CD4-positive, alpha-beta T cell treated with Interleukin-6 at 100 ng/mL for 8 hours (primary cell): ENCODE results near the gene RC3H1.
"Not testable (repeated sequence)": the region's sequence is repeated elsewhere in the genome, so short reads cannot be mapped to it uniquely, and the experiment has no call there.

ENCODE experiments used
- DNase-seq: peaks from one replicate; pipeline ENCODE4 v3.0.0-alpha.2; 2020; ENCODE audit warnings: mixed read lengths, low spot score

Gene RC3H1

DNA sequence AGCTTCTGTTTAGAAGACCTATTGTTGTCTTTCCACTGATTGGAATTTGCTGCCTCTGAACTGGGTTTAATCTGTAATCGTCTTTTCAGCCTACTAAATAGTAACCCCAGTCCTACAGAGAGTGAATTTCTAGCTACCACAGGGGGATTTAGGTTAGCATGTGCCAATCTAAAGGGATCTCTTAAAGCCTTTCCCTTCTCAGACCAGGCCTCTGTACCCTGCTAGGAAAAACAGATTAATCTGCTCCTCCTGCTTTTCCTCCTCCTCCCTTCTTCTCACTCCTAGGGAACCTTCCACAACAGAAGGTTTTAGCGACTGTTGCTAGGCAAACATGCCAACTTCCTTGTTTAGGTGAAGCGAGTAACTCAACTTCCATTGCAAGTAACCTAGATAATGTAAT lies 1.3 kb upstream of the RC3H1 start:
- no peak for DNase-seq

DNA sequence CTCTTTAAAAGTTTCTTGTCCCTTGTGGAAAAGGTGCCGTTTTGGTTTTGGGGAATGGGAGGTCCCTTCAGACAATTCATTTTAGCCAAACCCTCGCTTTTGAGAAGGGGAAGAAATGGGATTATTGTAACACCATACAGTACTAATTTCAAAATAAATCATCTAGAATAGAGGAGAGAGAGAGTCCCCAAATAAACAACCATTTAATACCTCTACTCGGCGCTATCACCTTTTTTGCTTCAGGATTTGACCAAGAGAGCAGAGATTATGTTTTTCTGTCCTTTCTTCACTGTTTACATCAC lies 770 bp upstream of the RC3H1 start:
- no peak for DNase-seq

DNA sequence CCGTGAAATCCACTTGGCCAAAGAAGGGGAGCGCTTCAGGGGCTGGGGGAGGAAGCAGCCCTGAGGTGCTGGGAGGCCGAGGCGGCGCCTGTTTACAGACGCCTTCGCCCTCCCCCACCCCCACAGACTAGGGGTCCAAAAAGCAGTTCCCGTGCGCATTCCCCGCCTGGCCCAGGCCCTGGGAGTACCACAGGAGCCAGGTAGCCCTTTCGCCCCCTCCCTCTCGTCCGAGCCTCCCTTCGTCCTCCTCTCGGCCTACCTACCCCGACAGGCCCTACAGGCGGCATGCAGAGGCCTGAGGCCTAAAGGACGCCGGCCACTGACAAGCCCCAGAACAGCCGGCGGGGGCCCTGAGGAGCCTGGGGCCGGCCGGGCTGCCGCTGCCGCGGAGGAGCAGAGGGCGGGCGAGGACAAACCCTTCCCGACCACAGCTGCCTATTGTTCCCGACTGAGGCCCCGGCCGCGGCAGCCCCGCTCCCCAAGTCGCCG lies 522 bp downstream of the RC3H1 start:
- no peak for DNase-seq

DNA sequence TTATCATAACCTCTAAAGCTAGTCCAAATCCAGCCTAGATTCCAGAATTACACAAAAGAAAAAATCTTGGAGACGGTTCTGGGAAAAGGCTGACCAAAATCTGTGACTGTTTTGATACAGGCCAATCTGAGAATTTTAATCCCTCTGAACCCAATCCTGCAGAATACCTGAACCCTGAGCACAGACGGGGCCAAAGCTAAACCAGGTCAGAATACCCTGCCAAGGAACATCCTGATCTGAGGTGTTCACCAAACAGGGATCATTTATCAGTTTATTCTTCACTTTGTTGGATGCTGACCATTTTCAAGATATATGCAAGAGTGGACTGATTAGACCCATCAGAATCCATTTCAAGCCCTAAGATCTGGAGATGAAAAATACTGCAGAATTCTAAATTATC lies 3.6 kb downstream of the RC3H1 start:
- DNase-seq = no peak

DNA sequence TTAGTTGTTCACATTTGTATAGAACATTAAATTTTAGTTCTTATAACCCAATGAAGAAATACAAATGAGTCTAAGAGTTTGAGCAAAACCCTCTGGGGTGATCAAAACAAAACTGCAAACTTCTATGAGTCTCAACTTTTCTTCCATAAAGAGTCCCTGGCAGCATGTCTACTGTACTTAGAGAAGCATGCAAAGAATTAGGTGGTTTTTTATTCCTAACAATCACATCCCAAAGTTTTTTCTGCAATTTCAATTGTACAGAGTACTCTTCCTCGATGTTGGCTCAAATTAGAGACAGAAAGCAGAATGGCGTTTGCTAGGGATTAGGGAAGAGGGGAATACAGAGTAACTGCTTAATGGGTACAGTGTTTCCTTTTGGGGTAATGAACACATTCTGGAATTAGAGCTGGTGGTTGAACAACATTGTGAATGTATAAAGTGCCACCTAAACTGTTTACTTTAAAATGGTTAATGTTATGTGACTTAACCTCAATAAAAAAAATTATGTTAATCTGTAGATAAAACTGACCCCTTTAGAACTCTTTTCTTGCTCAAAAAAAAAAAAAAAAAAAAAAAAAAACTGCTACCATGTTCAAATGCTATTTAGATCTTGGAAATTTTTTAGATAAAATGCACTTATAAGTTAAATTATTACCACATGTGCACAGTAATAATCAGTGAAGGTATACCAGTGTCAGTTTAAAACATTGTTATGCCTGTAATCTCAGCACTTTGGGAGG lies 4.8 kb downstream of the RC3H1 start:
- no peak for DNase-seq

DNA sequence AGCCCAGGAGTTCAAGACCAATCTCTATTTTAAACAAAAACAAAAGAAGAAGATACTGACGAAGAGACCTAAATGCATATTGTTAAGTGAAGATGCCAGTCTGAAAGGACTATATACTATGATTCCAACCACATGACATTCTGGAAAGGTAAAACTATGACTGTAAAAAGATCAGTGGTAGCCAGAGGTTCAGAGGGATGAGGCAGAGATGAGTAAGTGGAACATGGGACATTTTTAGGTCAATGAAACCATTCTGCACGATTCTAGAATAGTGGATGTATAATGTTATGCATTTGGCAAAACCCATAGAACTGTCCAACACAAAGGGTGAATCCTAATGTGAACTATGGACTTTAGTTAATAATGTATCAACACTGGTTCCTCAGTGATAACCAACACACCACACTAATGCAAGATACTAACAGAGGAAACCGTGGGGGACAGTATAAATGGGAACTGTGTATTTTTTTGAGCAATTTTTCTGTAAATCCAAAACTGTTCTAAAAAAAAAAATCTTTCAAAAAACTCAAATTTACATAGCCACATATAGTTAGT lies 8.2 kb downstream of the RC3H1 start:
- DNase-seq = no peak

DNA sequence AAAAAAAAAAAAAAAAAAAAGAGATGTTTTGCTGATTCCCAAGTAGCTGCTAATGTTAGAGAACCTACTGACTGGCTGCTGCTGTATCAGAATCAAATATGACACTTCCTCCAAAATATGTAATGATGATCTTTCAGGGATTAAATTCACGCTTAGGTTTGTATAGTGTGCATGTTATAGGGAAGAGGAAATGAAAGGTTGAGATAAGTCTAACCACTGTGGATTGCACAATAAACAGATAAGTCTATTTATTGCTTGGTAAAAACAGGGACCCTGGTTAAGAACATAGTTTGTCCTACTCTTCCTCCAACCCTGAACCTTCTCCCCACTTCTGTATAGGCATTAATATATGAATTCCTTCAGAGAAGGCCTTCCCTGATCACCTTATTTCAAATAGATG lies 13.2 kb downstream of the RC3H1 start:
- DNase-seq = no peak

DNA sequence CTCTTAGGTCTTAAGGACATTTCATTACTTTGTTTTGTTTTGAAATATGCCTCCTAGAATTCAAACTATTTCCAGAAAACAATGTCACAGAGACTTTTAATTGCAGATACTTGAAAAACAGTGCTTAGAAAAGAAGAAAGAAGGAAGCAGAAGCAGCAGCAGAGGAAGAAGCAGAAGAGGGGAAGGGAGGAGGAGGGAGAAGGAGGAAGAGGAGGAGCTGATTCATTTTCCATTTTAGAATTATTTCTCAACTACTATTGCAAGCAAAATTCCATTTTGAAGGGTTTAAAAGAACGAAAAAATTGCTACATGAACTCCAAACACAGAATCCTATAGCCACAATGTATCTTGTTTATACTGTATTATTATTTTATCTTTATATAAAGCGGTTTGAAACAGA lies 13.9 kb downstream of the RC3H1 start:
- no peak for DNase-seq

DNA sequence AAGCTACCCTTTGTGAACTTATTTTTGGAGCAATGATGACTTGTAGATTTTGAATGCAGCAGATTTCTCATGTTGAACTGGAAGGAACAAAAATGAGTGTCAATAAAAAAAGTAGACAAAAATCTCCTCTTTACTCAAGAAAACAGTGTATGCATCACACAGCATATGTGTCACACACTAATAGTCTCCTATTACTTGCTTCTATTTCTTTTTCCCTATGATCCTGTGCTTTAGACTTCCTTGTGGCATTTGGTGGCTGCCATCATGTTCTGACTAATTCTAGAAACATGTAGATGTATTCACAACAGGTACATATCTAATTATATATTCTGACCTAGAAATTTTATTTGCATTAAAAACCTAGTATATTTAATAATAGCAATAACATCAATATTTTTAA lies 14.3 kb downstream of the RC3H1 start:
- DNase-seq = no peak

DNA sequence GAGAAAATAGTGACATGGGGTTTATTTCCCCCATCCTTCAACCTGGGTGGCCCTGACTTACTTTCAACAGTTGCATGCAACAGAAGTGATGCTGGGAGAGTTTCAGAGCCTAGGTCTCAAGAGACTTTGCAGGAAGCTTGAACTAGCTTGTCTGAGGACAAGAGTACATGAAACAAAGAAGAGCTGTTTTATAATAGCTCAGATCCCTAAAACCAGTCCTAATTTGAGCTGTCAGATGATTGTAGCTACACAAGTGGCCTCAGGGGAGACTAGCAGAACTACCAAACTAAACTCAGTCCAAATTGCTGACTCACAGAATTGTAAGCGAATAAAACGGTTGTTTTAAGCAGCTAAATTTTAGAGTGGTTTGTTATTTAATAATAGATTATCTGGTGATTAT lies 17.1 kb downstream of the RC3H1 start:
- DNase-seq = no peak

DNA sequence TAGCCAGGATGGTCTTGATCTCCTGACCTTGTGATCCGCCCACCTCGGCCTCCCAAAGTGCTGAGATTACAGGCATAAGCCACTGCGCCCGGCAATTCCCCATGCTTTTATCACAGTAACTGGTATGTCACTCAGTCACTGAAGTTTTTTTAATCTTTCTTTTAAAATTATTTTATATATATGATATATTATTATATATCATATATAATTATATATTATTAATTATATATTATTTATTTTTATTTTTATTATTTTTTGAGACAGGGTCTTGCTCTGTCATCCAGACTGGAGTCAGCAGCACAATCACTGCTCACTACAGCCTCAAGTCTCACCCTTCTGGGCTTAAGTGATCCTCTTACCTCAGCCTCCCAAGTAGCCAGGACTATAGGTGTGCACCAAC lies 18.3 kb downstream of the RC3H1 start:
- DNase-seq = no peak

DNA sequence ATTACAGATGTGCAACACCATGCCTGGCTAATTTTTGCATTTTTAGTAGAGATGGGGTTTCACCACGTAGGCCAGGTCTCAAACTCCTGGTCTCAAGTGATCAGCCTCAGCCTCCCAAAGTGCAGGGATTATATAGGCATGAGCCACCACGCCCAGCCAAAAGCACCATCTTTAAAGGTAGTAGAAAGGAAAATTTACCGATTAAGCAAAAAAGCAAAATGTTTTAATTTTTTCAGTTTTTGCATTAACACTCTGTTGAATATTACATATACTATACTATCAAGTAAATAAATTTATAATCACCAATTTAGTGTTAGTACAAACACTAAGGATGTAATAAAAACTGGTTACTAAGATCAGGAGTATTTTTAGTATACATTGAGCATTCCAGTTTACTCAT lies 20.6 kb downstream of the RC3H1 start:
- DNase-seq = no peak

DNA sequence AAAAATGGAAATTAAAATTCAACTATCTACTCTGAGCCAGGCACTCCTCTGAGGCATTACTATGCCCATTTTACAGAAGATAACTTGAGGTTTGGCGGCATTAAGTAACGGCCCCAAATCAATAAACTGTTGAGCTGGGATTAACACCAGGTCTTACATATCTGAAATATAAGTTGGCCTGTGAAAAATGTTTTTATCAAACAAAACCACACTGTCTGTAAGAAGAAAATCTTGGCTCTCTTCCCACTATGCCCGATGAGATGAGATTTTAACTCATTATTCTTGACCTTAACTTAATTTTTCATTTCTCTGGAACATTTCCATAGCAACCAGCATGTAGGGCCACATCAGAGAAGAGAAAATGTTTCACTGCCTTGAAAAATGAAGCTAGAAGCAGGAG lies 21.8 kb downstream of the RC3H1 start:
- no peak for DNase-seq

DNA sequence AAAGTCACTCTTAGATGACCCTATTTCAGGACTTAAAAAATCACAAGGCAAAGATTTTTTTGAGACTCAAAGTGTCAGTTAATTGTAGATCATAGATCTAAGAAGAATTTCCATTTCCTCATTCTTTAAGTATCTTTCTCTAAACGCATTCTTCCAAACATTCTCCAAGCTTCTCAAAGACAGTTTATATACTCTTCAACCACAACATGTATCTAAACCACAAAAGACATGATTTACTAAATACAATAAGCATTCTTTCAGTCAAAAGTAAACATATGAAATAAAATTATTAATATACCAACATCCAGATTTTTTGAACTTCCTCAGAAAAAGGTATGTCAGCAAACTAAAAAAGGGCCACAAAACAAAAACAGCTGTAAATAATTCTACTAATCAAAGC lies 24.4 kb downstream of the RC3H1 start:
- no peak for DNase-seq

DNA sequence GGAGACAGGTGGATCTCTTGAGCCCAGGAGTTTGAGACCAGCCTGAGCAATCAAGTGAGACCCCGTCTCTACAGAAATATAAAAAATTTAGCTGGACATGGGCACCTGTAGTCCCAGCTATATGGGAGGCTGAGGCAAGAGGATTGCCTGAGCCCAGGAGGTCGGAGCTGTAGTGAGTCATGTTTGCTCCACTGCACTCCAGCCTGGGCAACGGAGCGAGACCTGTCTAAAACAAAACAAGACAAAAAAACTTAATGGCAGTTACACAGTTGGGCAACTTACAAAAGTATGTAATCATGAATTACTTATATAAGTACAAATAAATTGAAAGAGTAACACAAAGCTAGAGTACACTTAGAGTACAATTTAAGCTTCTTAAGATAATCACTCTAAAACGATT lies 25.2 kb downstream of the RC3H1 start:
- DNase-seq = no peak

DNA sequence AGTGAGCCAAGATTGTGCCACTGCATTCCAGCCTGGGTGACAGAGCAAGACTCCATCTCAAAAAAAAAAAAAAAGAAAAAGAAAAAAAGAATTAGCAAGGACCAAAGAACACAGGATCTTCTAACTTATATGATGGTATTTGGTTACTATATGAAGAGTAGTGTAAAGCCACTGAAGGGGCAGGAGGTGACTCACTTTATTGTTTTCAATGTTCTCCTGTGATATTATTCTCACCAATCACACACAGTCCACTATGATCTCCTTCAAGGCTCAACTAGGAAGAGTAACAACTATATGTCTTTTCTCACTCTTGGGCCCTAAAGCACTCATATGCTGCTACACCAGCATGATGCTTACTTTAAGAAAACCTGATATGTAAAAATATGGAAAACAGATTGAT lies 26.7 kb downstream of the RC3H1 start:
- no peak for DNase-seq

DNA sequence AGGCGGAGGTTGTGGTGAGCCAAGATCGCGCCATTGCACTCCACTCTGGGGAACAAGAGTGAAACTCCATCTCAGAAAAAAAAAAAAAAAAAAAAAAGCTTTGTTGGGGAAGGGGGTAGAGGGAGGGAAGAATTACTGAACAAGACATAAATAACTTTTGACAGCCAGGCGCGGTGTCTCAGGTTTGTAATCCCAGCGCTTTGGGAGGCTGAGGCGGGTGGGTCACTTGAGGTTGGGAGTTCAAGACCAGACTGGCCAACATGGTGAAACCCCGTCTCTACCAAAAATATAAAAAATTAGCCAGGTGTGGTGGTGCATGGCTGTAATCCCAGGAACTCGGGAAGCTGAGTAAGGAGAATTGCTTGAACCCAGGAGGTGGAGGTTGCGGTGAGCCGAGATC lies 28.2 kb downstream of the RC3H1 start:
- DNase-seq = not testable (repeated sequence)

DNA sequence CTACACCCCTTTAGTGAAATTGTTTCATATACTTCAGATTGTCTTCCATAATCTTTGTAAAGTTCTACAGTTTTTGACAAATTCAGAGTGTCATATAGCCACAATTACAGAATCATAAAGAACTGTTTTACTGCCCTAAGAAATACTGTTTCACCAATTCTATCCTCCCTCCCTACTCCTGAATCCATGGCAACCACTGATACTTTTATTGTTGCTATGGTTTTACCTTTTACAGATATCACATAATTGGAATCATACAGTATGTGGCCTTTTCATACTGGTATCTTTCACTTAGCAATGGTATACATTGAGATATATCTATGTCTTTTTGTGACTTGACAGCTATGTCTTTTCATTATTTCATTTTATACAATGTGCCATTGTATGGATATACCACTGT lies 34.1 kb downstream of the RC3H1 start:
- DNase-seq = no peak

DNA sequence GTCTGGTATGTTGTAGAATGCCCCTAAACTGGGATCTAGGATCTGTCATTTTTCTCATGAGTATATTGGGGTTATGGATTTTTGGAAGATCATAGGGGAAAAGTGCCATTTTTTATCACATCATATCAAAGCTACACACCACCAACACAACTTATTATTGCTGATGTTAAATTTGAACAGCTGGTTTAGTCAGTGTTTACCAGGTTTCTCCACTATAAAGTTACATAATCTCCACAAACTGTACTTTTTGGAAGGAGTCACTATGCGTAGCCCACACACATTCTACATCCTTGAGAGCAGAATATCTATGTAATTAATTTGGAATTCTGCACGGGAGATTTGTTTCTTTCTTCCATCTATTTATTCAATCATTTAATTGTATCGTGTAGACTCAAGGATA lies 35.2 kb downstream of the RC3H1 start:
- no peak for DNase-seq

DNA sequence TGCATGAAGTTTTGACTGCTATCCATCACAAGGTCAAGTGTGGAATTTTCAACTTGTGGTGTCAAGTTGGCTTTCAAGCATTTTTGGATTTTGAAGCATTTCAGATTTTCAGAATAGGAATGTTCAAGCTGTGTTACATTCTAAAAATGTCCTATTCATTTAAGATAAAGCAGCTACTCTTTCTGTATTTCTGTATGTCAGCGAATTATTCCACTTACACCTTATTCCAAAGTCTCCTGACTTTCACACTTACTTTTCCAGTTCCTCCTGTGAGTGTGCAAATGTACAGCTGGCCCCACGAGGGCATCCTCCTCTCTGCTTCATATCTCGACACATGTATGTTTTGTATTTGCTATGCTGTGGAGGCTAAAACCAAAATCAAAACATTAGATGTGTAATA lies 51.9 kb downstream of the RC3H1 start:
- no peak for DNase-seq

DNA sequence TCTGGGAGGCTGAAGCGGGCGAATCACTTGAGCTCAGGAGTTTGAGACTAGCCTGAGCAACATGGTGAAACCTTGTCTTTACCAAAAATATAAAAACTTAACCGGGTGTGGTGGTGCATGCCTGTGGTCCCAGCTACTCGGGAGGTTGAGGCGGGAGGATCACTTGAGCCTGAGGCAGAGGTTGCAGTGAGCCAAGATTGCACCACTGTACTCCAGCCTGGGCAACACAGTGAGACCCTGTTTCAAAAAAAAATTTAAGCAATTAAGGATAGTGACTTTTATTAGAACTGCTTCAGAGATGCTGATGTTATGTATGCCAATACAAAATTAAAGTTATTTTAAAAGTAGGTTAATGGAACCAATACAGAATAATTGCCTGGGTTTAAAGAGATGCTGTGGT lies 56.3 kb downstream of the RC3H1 start:
- DNase-seq = not testable (repeated sequence)

DNA sequence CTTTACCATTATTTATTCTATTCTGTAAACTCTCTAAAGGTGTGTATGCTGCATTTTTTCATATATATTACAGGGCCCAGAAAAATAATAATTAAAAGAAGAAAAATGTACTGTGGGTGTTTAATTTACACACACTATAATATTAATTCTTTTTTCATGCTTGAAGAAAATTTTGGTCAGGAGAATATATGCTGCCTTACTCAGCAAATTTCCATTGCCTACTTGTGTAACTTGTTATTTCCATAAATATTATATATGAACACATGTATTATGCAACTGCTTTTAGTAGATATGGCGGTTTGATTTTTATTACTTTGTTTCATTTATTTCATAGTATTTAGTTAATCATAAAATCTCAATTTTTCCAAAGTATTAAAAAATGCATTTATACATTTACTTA lies 58.7 kb downstream of the RC3H1 start:
- DNase-seq = no peak

DNA sequence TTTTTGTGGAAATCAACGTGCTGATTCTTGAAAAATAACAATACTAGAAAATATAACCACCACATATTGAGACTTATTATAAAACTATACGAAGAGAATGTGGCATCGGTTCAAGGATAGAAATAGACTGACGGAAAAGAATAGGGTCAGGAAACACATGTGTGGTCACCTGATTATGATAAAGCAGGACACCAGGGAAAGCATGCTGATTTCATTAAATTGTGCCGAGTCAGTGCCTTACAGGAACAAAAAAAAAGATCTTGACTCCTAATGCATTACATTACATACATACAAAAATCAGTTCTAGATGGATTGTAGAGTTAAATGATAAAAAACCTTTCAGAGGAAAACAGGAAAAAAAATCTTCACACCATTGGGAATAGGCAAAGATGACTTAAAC lies 61.5 kb downstream of the RC3H1 start:
- no peak for DNase-seq

DNA sequence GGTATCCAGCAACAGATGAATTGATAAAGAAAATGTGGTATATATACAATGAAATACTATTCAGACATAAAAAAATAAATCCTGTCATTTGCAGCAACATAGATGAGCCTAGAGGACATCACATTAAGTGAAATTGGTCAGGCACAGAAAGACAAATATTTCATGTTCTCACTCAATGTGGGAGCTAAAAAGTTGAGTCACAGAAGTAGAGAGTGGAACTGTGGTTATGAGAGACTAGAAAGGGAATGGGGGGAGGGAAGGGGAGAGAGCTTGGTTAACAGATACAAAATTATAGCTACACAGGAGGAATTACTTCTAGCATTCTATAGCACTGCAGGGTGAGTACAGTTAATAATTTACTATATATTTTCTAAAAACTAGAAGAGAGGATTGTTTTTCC lies 68.0 kb downstream of the RC3H1 start:
- no peak for DNase-seq
